ENCODE data around the gene SGIP1. TPM values are rescaled to one million over a fixed set of nuclear protein-coding genes. Genes with fewer than 3 reads are reported as not detected.

Gene SGIP1
- not detected in 5 replicates for total RNA-seq (2022; extraction: Qiagen RNA extraction; ENCODE audit: low read depth)

GRCh38 chr1:66533804-66534740, at the start of gene SGIP1:
Gene SGIP1, plus strand, starts transcription at chr1:66534153. Its CDS starts 206 bp downstream, at chr1:66534359.

GRCh38 chr1:66752000-66752592, 218.1 kb downstream of the SGIP1 start, which contains the start of gene DYNLT5:
Gene DYNLT5, plus strand, starts transcription at chr1:66752459. Its CDS starts 2,200 bp downstream, at chr1:66754659.

Other genes starting within 250 kb of the SGIP1 start
- not detected in 5 replicates for gene DYNLT5, start 218.3 kb downstream of the SGIP1 start, total RNA-seq (2022; extraction: Qiagen RNA extraction; ENCODE audit: low read depth)

Data from A549 treated with CpdA at 1 μM for 4 hours (cell line).